ENCODE results near the gene ACSBG1. TPM values are rescaled to one million over a fixed set of nuclear protein-coding genes. Genes with fewer than 3 reads are reported as not detected.

Gene ACSBG1
- total RNA-seq (2014; rRNA removed; shearing (Covaris generic)) (not detected in 2 replicates), polyA plus RNA-seq (2016; fragmentation: Nextera tagmentation; extraction: Ambion mirVana) (0.03 and 0.04 TPM in 2 replicates)

GRCh38 chr15:78234515-78235040, at the start of gene ACSBG1:
Gene ACSBG1 (minus strand): TSS chr15:78234565. CDS start chr15:78234501, 64 bp downstream.
- no peak within 1 kb of the TSS for H3K4me3 ChIP-seq
- no peak for DNase-seq
- no peak within 1 kb of the TSS for H3K4me2 ChIP-seq (ENCODE audit: unreplicated experiment)
- no peak within 1 kb of the TSS for H3K9ac ChIP-seq
- no peak within 1 kb of the TSS for H3K27ac ChIP-seq
- H4K20me1 ChIP-seq (ENCODE audit: insufficient read depth), result no peaks in the 10 kb centered on the region
- TF ChIP-seq EZH2phosphoT487 (IDR thresholded peaks at IDR 0.05; ENCODE audit: insufficient read depth, low read depth) (no peak), EZH2 (IDR thresholded peaks at IDR 0.05; ENCODE audit: insufficient read depth, poor library complexity, severe bottlenecking) (no peak)
- H3K9me2 ChIP-seq (ENCODE audit: insufficient read depth), result no peaks in the 10 kb centered on the region
- H3K79me2 ChIP-seq (ENCODE audit: insufficient read depth), result no peaks in the 10 kb centered on the region
- H3K9me3 ChIP-seq (ENCODE audit: low read depth), result no peaks in the 10 kb centered on the region
- in situ Hi-C loops (cut with MboI), result loop anchor here (10.0 kb wide), 1 partner anchor 270 kb away; no protein-coding TSS in a partner anchor
- peaks cover 30% of the 10 kb centered on the region for H3K27me3 ChIP-seq (replicated peaks; ENCODE audit: insufficient read depth)
- 72 to 75% methylated on average over 6 of the region's 6 CpGs for WGBS, 2 experiments (ENCODE audit: low coverage in 1 of 2, low lambda C conversion rate in 2 of 2, missing lambda C conversion rate in 2 of 2)
- no peaks in the 10 kb centered on the region for H3K4me1 ChIP-seq (ENCODE audit: insufficient read depth)
- no peak within 1 kb of the TSS for H2AFZ ChIP-seq
- no peaks in the 10 kb centered on the region for H3K36me3 ChIP-seq (ENCODE audit: low read depth)
- H3F3A ChIP-seq (ENCODE audit: insufficient read depth), result no peaks in the 10 kb centered on the region

- H2AFZ ChIP-seq, result no peak overlapping the region
- H3K9me3 ChIP-seq (ENCODE audit: low read depth), result no peaks in the 10 kb centered on the region
- no peaks in the 10 kb centered on the region for H4K20me1 ChIP-seq (ENCODE audit: insufficient read depth)
- H3K27ac ChIP-seq, result no peak overlapping the region
- DNase-seq, result no peak
- TF ChIP-seq EZH2phosphoT487 (IDR thresholded peaks at IDR 0.05; ENCODE audit: insufficient read depth, low read depth) (no peak), EZH2 (IDR thresholded peaks at IDR 0.05; ENCODE audit: insufficient read depth, poor library complexity, severe bottlenecking) (no peak)
- no peak overlapping the region for H3K4me2 ChIP-seq (ENCODE audit: unreplicated experiment)
- H3K4me1 ChIP-seq (ENCODE audit: insufficient read depth), result no peaks in the 10 kb centered on the region
- 53 to 65% methylated on average over 2 of the region's 2 CpGs for WGBS, 2 experiments (ENCODE audit: low coverage in 1 of 2, low lambda C conversion rate in 2 of 2, missing lambda C conversion rate in 2 of 2)
- peaks cover 7% of the 10 kb centered on the region; the same call in 1 of the 2 replicates for H3K36me3 ChIP-seq (ENCODE audit: low read depth)
- no peaks in the 10 kb centered on the region for H3K9me2 ChIP-seq (ENCODE audit: insufficient read depth)
- H3F3A ChIP-seq (ENCODE audit: insufficient read depth), result no peaks in the 10 kb centered on the region
- H3K27me3 ChIP-seq (replicated peaks; ENCODE audit: insufficient read depth), result no peaks in the 10 kb centered on the region
- in situ Hi-C loops (cut with MboI), result no loop called here
- H3K9ac ChIP-seq, result no peak overlapping the region
- no peak overlapping the region for H3K4me3 ChIP-seq
- no peaks in the 10 kb centered on the region for H3K79me2 ChIP-seq (ENCODE audit: insufficient read depth)
Measured at GRCh38 chr15:78282324-78282723, 48.0 kb upstream of the ACSBG1 start.

DNA sequence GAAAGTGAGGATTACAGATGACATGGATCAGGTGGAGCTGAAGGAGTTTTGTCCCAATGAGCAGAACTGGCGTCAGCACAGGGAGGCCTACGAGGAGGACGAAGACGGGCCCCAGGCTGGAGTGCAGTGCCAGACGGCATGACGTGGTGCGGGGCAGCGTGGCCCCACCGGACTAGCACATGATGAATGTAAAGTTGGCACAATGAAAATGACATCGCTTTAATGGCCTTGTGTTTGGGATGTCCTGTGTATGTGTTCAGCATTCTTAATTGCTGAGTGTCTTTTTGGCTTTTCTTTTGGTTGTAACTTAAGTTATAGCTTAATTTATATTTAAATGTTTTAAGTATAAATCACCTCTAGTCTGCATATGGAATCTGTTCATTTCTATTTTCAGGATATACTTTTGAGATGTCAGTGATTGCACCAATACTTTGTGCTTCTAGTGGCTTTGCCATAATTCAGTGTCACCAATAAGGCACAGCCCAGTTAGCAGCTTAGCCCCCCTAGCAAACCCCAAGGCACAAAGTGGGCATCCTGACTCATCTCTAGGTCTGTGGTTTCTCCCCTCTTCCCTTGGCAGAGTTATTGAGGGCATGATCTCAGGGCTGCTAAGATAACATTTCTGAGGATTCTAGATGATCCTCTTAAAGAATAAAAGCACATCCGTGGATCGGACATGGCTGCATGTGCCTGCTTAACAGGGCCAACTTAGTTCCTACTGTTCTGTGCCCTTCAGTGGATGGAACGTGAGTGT, 46.1 kb upstream of the ACSBG1 start:
- Histone ChIP-seq H3K9me2 (ENCODE audit: insufficient read depth) (no peaks in the 10 kb centered on the region), H3K4me2 (ENCODE audit: unreplicated experiment) (no peak overlapping the region), H3K27me3 (replicated peaks; ENCODE audit: insufficient read depth) (no peaks in the 10 kb centered on the region), H4K20me1 (ENCODE audit: insufficient read depth) (no peaks in the 10 kb centered on the region), H3K4me1 (ENCODE audit: insufficient read depth) (no peaks in the 10 kb centered on the region), H3F3A (ENCODE audit: insufficient read depth) (no peaks in the 10 kb centered on the region), H3K36me3 (ENCODE audit: low read depth) (peaks cover 7% of the 10 kb centered on the region; the same call in 1 of the 2 replicates), H3K4me3 (no peak overlapping the region), H3K27ac (no peak overlapping the region), H3K9me3 (ENCODE audit: low read depth) (no peaks in the 10 kb centered on the region), H3K9ac (no peak overlapping the region), H2AFZ (no peak overlapping the region), H3K79me2 (ENCODE audit: insufficient read depth) (no peaks in the 10 kb centered on the region)
- WGBS, 2 experiments (ENCODE audit: low coverage in 1 of 2, low lambda C conversion rate in 2 of 2, missing lambda C conversion rate in 2 of 2), result 85 to 90% methylated on average over 13 of the region's 13 CpGs
- in situ Hi-C loops (cut with MboI), result no loop called here
- no peak for DNase-seq
- no peak for TF ChIP-seq EZH2 (IDR thresholded peaks at IDR 0.05; ENCODE audit: insufficient read depth, poor library complexity, severe bottlenecking)
- no peak for TF ChIP-seq EZH2phosphoT487 (IDR thresholded peaks at IDR 0.05; ENCODE audit: insufficient read depth, low read depth)

DNA sequence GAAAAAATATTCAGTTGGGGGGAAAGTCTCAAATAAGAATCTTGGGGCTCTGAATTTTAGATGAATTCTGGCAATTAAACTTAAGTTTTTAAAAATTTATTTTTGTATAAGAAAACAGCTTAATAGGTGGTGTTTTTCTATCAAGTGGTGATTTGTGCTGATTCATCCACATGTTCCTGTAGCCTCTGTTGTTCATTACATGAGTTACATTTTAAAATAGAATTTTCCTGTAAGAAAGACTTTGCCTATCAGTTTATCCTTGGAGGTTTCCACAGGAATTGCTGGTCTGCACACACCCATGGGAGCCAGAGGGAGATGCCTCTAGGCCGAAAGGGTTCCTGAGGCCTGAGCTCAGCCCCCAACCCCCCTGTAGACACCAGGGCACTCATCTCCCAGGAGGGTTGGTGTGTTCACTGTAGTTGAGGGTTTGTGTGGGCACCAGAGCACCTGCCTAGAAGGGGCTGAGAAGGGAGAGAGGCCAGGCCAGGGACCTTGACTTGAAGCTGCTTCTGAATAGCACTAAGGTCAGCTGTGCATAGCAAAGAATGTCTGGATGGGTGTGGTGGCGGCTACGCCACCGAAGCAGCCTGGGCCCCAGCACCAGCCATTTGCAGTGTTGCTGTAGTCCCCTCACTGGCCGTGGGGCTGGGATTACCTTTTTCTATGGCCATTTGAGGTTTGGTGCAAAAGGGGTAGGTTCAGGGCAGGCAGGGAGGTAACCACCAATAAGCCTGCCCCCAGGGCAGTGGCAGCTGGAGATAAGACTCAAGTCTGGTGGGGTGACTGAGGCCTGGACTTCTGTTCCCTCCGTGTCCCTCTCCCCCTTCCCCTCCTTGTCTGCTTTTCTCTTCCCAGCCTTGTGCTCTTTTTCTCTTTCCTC, 41.9 kb upstream of the ACSBG1 start:
- no peaks in the 10 kb centered on the region for H3K9me2 ChIP-seq (ENCODE audit: insufficient read depth)
- H3K9ac ChIP-seq, result no peak overlapping the region
- H3K36me3 ChIP-seq (ENCODE audit: low read depth), result no peaks in the 10 kb centered on the region; the same call in 1 of the 2 replicates
- in situ Hi-C loops (cut with MboI), result no loop called here
- no peak for DNase-seq
- H3K27ac ChIP-seq, result no peak overlapping the region
- H3K4me2 ChIP-seq (ENCODE audit: unreplicated experiment), result no peak overlapping the region
- 94 to 98% methylated on average over 6 of the region's 6 CpGs for WGBS, 2 experiments (ENCODE audit: low coverage in 1 of 2, low lambda C conversion rate in 2 of 2, missing lambda C conversion rate in 2 of 2)
- TF ChIP-seq EZH2 (IDR thresholded peaks at IDR 0.05; ENCODE audit: insufficient read depth, poor library complexity, severe bottlenecking) (no peak), EZH2phosphoT487 (IDR thresholded peaks at IDR 0.05; ENCODE audit: insufficient read depth, low read depth) (no peak)
- no peak overlapping the region for H2AFZ ChIP-seq
- H4K20me1 ChIP-seq (ENCODE audit: insufficient read depth), result no peaks in the 10 kb centered on the region
- no peaks in the 10 kb centered on the region for H3K79me2 ChIP-seq (ENCODE audit: insufficient read depth)
- no peaks in the 10 kb centered on the region for H3F3A ChIP-seq (ENCODE audit: insufficient read depth)
- H3K9me3 ChIP-seq (ENCODE audit: low read depth), result no peaks in the 10 kb centered on the region
- no peaks in the 10 kb centered on the region for H3K27me3 ChIP-seq (replicated peaks; ENCODE audit: insufficient read depth)
- H3K4me1 ChIP-seq (ENCODE audit: insufficient read depth), result no peaks in the 10 kb centered on the region
- H3K4me3 ChIP-seq, result no peak overlapping the region

Measured in GM23248 (cell line).